ENCODE measurements around the gene TTC6.

DNA sequence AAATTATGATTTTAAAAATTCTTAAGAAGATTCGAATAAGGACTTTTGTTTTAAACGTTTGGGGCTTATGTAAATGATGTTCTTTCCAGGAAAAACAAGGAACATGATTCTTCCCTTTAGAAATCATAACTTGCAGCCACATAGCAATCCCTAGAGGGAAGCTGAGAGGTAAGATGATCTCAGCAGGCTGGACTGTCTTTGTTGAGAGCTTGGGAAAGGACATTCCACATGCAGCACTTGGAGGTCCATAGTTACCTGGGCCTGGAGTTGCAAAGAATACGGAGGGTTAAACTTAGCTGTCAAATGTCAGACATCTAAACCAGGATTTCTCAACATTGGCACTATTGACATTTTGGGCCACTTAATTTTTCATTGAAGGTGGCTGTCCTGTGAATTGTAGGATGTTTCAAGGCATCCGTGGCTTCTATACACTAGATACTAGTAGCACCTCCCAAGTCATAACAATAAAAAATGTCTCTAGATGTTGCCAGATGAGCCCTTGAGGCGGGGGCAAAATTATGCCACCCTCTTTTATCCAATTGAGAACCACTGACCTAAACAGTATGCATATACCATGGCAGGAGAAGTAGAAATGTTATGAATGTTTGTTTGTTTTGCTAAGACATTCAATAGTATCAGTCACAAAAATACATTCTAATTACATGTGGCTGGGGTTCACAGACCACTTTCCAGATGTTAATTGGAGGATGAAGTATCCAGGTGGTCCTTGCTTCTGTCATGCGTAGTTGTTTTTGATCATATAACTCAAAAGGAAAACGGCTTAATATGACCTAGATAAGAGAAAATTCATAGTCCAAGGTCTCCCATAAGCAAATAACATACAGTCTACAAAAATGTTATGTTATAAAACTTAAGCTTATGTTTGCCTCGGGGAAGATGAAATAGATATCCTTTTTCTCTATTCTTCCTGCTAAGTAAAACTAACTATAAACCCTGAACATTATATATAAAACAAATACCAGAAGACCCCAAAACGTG lies 30.5 kb downstream of the TTC6 start:
- TF ChIP-seq, protein P1, sequence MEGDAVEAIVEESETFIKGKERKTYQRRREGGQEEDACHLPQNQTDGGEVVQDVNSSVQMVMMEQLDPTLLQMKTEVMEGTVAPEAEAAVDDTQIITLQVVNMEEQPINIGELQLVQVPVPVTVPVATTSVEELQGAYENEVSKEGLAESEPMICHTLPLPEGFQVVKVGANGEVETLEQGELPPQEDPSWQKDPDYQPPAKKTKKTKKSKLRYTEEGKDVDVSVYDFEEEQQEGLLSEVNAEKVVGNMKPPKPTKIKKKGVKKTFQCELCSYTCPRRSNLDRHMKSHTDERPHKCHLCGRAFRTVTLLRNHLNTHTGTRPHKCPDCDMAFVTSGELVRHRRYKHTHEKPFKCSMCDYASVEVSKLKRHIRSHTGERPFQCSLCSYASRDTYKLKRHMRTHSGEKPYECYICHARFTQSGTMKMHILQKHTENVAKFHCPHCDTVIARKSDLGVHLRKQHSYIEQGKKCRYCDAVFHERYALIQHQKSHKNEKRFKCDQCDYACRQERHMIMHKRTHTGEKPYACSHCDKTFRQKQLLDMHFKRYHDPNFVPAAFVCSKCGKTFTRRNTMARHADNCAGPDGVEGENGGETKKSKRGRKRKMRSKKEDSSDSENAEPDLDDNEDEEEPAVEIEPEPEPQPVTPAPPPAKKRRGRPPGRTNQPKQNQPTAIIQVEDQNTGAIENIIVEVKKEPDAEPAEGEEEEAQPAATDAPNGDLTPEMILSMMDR (IDR thresholded peaks at IDR 0.05): no peak
- TF ChIP-seq POLR2AphosphoS5 (IDR thresholded peaks at IDR 0.05): no peak
